Measurements from ENCODE around the gene PIK3CD.

- TF ChIP-seq CTCF (IDR thresholded peaks at IDR 0.05 in 8 of 11, conservative IDR thresholded peaks at IDR 0.05 in 3 of 11) (peak in 10 of 11 experiments; percentile 39 to 79 (median 62)), POLR2AphosphoS5 (IDR thresholded peaks at IDR 0.05) (peak in 1 of 3 donors; percentile 26)
These were observed 36.0 kb upstream of the PIK3CD start for GRCh38 chr1:9615316-9616063.
